ENCODE data around the gene MYL12B.
"Not testable (repeated sequence)": the region's sequence is repeated elsewhere in the genome, so short reads cannot be mapped to it uniquely, and the experiment has no call there.

MYL12B gene

GRCh38 chr18:3263132-3263700, 1.3 kb downstream of the MYL12B start:
- no peak for FAIRE-seq

GRCh38 chr18:3264362-3264761, 2.4 kb downstream of the MYL12B start:
- no peak for FAIRE-seq

GRCh38 chr18:3265564-3266033, 3.7 kb downstream of the MYL12B start:
- no peak for FAIRE-seq

- FAIRE-seq, result no peak
These were observed 4.2 kb downstream of the MYL12B start for GRCh38 chr18:3266062-3266608.

GRCh38 chr18:3268306-3268705, 6.4 kb downstream of the MYL12B start:
- no peak for FAIRE-seq

GRCh38 chr18:3269241-3269913, 7.4 kb downstream of the MYL12B start:
- FAIRE-seq, result no peak

GRCh38 chr18:3269914-3270299, 8.0 kb downstream of the MYL12B start:
- FAIRE-seq, result no peak

GRCh38 chr18:3273042-3273441, 11.1 kb downstream of the MYL12B start:
- FAIRE-seq, result no peak

GRCh38 chr18:3277643-3278213, 15.8 kb downstream of the MYL12B start:
- FAIRE-seq, result not testable (repeated sequence)

GRCh38 chr18:3279201-3280185, 17.6 kb downstream of the MYL12B start:
- FAIRE-seq, result no peak

GRCh38 chr18:3281456-3282400, 19.8 kb downstream of the MYL12B start:
- peak; percentile 98 for FAIRE-seq

GRCh38 chr18:3283253-3283863, 21.4 kb downstream of the MYL12B start:
- no peak for FAIRE-seq

- no peak for FAIRE-seq
These were observed 22.0 kb downstream of the MYL12B start for GRCh38 chr18:3283908-3284307.

GRCh38 chr18:3284501-3284900, 22.6 kb downstream of the MYL12B start:
- no peak for FAIRE-seq

GRCh38 chr18:3286159-3286558, 24.2 kb downstream of the MYL12B start:
- FAIRE-seq, result no peak

- no peak for FAIRE-seq
These were observed 31.4 kb downstream of the MYL12B start for GRCh38 chr18:3293196-3293951.

GRCh38 chr18:3294435-3295080, 32.6 kb downstream of the MYL12B start:
- FAIRE-seq, result no peak

- FAIRE-seq, result no peak
These were observed 35.4 kb downstream of the MYL12B start for GRCh38 chr18:3297025-3297984.

GRCh38 chr18:3304832-3305231, 42.9 kb downstream of the MYL12B start:
- peak; percentile 31 for FAIRE-seq

All from G401.6 (cell line).